LHCN-M2 (cell line): ENCODE measurements around the gene STK32C. TPM values are rescaled to one million over a fixed set of nuclear protein-coding genes. Genes with fewer than 3 reads are reported as not detected.

Source experiments
- DNase-seq: peaks from one replicate; pipeline ENCODE4 v3.0.0-alpha.2; 2012; ENCODE audit warnings: low read depth
- total RNA-seq: library from RNA; depleted of rRNA; stranded (reverse); fragments of >200 nt; gene quantifications from 2 replicates; pipeline ENCODE4 v1.2.3, GENCODE V29; 2014

Gene STK32C
- total RNA-seq, 1 experiment from 2014 or later: 12.6 TPM

GRCh38 chr10:132199854-132200311, 107.9 kb downstream of the STK32C start:
- DNase-seq: no peak

GRCh38 chr10:132199268-132199853, 108.4 kb downstream of the STK32C start:
- no peak for DNase-seq

DNA sequence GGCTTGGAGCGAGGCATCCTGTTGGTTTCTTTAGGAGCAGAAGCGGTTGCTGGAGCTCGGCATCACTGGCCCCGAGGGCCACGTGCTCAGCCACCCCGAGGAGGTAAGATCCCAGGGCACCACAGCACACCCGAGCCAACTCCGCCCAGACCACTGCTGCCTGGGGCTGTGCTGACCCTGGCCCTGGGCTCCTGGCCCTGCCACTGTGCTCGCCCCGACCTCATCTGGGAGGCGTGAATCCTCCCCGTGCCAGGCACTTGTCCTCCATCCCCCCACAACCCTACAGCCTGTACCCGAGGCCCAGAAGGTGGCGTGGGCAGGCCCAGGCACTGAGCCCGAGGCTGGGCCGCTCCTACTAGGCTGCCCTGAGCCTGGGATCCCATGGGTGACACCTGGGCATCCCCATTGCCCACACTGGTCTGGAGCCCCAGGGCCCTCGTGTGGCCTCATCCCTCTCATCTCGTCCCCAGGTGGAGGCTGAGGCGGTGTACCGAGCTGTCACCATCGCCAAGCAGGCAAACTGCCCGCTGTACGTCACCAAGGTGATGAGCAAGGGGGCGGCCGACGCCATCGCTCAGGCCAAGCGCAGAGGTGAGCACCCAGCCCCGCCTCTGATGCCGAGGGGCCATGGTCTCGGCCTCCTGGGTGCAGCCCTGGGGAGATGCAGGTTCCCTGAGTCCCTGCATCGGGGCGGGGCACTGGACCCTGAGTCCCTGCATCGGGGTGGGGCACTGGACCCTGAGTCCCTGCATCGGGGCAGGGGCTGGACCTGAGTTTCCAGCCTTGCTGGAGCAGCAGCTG, 109.2 kb downstream of the STK32C start:
- no peak for DNase-seq

- no peak for DNase-seq
These were observed 109.7 kb downstream of the STK32C start for GRCh38 chr10:132198068-132198370.

GRCh38 chr10:132197271-132198067, 110.3 kb downstream of the STK32C start:
- no peak for DNase-seq

DNA sequence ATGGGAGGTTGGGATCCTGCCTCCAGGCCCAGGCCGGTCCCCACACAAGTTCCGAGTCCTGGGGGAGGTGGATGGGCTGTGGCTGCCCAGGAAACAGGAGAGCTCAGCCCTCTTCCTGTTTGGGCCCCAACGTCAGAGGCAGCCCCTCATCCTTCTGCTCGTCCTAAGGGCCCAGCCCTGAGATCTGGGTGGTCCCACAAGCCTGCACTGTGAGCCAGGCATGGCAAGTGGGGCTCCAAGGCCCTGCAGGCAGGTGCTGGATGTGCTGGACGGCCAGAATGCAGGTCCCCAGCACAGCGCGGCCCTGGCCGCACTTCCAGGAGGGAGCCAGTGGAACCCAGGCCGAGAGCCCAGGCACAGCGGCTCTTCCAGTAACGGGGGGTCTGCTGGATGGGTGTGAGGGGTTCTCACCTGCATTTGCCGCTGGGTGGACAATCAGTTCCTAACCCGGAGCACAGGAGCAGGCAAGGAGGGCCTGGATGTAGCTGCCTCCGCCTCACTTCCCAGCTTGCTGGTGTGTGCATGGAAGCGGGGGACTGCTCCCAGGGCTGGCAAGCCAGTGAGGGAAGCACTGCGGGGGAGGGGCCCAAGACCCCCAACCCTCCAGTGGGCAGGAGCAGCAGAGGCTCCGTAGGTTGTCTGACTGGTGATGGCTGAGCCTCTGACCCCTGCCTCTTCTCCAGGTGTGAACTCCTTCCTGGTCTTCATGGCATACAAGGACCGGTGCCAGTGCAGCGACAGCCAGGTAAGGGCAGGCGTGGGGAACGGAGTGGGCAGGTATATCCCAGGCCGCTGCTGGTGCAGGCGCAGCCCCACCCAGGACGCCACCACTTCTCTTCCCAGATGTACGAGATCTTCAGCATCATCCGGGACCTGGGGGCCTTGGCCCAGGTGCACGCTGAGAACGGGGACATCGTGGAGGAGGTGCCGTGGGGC, 111.3 kb downstream of the STK32C start:
- DNase-seq: no peak

- no peak for DNase-seq
These were observed 112.2 kb downstream of the STK32C start for GRCh38 chr10:132195366-132196075.

GRCh38 chr10:132194726-132195125, 113.0 kb downstream of the STK32C start:
- DNase-seq: no peak

GRCh38 chr10:132193907-132194552, 113.7 kb downstream of the STK32C start:
- no peak for DNase-seq

- DNase-seq: no peak
These were observed 114.6 kb downstream of the STK32C start for GRCh38 chr10:132192991-132193665.

DNA sequence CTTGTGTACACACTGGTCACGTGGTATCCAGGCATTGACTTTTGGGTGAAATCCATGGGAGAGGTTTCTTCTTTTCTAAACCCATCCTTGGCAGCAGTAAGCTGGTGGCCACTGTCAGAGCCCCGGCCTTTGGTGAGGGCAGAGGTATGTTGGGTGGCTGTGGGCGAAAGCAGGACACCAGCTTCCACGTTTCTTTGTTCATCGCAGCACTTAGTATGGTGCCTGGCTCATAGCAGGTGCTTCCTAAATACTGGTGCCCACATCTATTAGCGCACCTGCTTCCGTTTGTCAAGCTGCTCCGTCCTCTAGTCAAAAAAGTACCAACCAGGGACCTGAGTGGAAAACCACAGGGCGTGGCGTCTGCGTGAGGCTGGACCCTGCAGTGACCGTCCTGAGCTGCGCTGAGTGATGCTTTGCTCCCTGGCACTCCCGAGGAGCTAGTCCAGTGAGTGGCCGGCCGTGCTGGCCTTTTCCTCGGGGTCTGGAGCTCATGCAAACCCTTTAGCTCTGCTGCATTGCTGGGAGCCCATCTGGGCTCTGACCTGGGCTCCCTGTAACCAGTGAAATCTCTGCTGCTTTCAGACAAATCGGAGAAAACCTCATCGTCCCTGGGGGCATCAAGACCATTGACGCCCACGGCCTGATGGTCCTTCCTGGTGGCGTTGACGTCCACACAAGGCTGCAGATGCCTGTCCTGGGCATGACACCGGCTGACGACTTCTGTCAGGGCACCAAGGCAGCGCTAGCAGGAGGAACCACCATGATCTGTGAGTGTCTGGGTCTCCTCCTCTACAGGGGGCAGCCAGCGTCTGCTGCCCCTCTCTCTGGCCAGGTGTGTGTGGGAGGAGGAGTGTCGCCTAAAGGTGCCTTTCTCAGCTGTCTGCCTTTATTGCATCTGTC, 115.4 kb downstream of the STK32C start:
- no peak for DNase-seq

DNA sequence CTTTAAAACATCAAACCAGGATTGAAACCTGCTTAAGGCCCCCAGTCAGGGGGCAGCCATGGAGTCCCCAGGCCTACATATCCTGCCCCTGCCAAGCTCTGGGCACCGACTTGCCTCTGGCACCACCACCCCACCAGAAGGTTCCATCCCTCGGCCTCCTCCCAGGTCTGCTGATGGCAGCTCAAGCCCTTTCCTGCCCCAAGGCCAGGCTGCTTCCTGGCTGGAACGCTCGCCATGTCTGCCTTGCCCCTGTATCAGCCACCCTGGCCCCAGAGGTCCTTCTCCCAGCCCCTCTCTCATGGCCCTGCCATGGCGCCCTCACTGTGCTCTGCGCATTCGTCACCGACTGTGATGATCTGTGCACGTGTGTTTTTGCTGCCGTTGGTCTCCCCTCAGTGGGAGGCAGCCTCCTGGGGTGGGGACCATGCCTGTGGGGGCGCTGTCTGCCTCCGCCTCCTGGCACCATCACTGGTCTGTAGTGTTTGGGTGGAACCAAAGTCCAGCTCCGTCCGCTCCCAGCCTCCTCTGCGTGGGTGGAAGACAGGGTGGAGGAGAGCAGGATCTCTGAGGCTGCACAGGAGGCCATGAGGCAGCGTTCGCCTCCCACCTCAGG, 117.8 kb downstream of the STK32C start:
- no peak for DNase-seq

- no peak for DNase-seq
These were observed 118.7 kb downstream of the STK32C start for GRCh38 chr10:132189016-132189415.

DNA sequence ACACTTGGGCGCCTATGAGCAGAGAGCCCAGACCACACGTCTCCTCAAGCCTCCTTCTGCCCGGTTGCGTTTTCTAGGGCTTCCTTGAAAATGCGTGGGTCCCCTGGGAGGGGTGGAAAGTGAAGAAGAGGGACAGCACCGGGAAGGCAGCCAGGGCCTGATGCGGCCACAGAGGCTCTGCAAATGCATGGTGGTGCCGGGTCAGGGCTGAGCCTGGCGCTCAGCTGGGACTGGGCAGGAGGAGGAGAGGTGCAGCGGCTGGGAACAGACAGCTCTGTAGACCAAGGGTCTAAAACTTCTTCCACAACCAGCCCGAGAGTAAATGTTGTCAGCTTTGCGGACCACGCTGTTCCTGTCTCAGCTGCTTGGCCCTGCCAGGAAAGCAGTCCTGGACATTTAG, 119.4 kb downstream of the STK32C start:
- no peak for DNase-seq

GRCh38 chr10:132187430-132188138, 120.2 kb downstream of the STK32C start:
- no peak for DNase-seq

DNA sequence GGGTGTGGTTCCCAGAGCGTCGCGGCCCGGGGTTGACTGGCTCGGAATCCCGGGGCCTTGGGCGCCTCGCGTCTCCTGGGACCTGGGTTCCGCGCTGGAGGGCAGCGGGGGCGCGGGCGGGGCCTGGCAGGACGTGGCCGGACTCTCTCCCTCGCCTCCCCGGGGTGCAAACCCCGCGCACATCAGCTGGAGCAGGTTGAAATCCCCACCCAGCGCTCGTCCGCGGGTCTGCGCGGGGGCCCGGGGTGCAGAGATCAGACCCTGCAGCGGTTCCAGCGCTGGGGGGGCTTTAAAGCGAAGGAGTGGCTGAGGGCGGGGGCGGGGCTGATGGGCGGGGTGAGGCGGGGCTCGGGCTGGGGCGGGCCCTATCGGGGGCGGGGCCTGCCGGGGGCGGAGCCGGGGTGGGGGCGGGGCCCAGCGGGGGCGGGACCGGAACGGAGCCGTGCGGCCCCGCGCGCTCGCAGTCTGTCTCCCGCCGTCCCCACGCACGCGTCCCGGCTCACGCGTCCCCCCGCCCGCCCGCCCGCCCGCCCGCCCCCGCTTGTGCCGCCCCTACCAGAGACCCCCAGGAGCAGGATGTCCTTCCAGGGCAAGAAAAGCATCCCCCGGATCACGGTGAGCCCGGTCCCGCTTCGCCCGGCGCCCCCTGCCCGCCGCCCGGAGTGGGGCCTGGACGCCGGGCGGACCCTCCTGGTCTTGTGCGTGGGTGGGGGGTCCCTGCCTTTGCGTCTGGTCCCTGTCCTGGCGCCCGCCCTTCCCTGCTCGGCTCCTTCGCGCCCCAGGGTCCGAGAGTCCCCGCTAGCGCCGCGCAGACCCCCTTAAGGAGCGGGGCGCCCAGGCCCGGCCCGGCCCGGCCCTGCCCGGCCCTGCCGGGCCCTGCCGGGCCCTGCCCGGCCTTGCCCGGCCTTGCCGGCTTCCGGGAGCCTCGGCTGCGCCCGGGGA, 121.0 kb downstream of the STK32C start, which contains the start of gene DPYSL4:
TSS of gene DPYSL4 (plus strand) at position 461 of the 942 bp plus-strand sequence. CDS start at position 577, 116 bp downstream.
- no peak for DNase-seq
